Hematopoietic multipotent progenitor cell (in vitro differentiated cells): ENCODE results near the gene PTCHD1. TPM values are rescaled to one million over a fixed set of nuclear protein-coding genes. Genes with fewer than 3 reads are reported as not detected.

ENCODE experiments used
- DNase-seq, 3 donors: peaks; one replicate each; pipeline ENCODE4 v3.0.0-alpha.2; 2011 to 2015; ENCODE audit warnings: low read depth in 2 of 3, low spot score in 2 of 3
- total RNA-seq: library from RNA; depleted of rRNA; stranded (reverse); fragments of >200 nt; gene quantifications from one replicate; pipeline ENCODE4 v1.2.3, GENCODE V29; 2012

The PTCHD1 gene
- total RNA-seq: under 0.01 TPM

- DNase-seq: no peak
These were observed at the start of gene PTCHD1 for GRCh38 chrX:23334848-23335599. Gene PTCHD1 (plus strand): TSS chrX:23334849. CDS start chrX:23334876, 27 bp downstream.

- DNase-seq: no peak
These were observed 47.9 kb upstream of the PTCHD1 start for GRCh38 chrX:23286731-23287130.

DNA sequence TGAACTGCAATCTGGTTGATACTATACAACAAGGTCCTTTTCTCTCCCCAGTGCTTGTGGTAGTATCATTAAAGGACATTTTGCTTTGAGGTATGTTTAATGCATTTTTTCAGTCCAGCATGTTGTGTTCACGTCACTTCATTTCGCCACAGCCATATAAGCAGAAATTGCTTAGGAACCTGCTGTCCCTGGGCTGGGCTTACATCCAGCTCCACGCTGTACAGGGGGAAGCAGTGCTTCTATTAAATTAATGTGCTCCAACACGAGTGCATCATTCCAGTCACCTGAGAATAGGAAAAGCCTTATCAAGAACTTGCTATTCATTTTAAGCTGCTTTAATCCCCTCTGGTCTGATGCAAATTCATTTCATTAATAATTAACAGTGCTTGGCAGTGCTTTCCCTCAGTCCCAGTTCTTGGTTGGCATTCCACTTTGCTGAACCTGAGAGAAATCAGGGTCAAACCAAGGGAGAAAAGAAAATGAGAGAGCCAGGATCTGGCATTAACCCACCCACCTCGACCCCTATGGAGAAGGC lies 47.4 kb upstream of the PTCHD1 start:
- DNase-seq: no peak

GRCh38 chrX:23292354-23292987 lies 42.2 kb upstream of the PTCHD1 start:
- DNase-seq: no peak

DNA sequence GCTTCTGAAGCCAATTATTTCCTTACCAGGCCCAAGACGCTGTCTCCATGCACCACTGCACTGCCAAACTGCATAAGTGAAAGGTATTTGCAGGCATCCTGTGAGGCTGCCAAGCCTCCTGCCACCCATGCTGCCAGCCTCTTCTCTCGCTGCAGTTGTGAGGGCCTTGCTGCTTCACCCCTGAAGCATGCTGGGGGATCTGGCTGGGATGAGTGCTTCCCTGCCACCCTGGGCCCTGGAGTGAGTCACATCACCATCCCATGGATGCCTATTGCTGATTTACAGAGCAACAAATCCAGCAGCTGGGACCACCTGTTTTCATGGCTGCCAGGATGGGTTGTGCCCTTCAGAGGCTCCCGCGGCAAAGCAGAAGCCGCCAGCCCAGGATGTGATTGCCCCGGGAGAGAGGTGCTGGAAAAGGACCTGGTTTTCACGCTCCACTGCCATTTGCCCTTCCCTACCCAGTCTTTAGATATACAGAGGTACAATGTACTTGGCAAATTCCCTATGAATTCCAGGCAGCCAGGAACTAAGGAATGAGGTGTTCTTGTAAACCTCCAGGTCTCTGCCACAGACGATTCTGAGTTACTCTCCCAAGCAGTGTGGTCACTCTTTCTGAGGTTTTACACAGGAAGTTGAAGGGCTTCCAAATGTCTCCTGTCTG lies 41.5 kb upstream of the PTCHD1 start:
- DNase-seq: no peak

- no peak for DNase-seq
These were observed 29.8 kb upstream of the PTCHD1 start for GRCh38 chrX:23304881-23305280.

GRCh38 chrX:23311731-23312130 lies 22.9 kb upstream of the PTCHD1 start:
- DNase-seq: no peak

- DNase-seq: no peak
These were observed 22.5 kb upstream of the PTCHD1 start for GRCh38 chrX:23312136-23312535.

- DNase-seq: peak in 2 of 3 donors; percentile 34 to 57
These were observed 16.6 kb upstream of the PTCHD1 start for GRCh38 chrX:23317799-23318724.

GRCh38 chrX:23327104-23327503 lies 7.5 kb upstream of the PTCHD1 start:
- DNase-seq: peak in 1 of 3 donors; percentile 14

- no peak for DNase-seq
These were observed 2.9 kb upstream of the PTCHD1 start for GRCh38 chrX:23331701-23332100.

DNA sequence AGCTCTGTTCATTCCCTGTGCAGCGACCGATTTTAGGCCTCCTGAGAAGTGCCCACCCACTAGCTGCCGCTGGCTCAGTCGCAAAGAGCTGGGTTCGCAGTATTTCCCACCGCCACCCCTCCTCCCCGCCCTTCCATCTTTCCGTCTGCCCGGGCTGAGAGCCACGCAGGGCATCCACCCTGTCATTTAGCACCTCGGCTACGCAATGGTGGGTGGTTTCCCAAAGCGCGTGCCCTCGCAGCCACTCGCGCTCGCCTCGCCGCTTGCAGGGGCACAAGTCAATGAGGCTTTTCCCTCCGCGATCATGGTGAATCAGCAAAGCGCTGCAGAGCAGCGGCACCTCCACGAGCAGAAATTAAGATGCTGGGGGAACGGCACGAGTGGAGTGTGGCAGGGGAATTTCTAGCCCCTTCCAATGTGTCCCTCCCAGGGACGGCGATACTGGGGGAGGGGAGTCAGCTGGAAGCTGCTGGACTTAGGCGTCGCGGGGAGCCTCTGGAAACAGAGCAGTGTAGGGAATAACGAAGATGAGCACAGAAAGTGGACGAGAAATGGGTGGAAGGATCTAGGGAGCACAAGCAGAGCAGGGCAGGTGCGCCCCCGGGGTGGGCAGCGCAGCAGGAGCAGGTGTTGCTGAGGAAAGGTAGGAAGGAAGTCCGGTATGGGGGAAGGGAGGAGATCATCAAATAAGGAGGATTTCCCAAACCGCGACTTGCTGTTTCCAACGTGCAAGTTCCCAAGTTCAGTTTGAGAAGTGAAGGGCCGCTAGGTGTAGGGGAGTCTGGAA lies 2.4 kb upstream of the PTCHD1 start:
- DNase-seq: peak in 2 of 3 donors; percentile 58 to 59

DNA sequence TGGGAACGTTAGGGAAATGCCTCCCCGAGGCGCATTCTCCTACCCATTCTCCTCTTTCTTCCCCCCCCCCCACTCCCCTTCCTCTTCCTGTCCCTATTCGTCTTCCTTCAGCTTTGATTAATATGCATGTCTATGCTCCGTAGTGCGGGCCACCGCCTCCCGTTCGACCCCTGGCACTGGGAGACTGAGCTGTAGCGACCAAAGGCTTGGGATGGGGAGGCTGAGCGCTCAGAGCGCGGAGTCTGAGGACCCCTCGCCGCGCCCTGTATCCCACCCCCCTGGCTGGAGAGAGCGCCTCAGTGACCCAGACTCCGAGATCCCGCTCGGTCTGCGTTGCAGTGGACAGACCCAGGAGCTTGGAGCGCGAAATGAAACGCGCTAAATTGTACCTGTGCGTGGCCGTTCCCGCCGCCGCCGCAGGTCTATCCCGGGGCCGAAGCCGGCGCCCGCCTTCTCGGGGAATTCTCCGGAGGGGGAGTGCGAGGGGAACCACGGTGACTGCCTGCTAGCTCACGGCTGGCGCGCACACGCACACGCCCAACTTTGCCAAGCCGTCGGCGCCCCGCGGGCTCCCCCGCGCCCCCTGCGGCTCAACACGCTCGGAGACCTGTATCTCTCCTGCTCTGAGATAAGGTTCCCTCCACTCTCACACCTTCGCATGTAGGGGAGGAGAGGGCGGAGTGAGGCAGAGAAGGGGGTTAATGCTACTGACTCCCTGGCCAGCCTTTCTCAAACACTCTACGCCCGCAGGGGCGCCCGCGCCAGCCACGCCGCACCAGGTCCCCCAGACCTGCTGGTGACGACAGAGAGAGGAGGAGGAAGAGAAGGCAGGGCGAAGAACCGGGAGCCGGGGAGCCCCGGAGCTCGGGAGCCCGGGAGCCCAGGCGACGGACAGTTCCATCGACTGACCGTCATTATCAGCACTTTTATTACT lies 1.5 kb upstream of the PTCHD1 start:
- DNase-seq: peak in 1 of 3 donors; percentile 16

DNA sequence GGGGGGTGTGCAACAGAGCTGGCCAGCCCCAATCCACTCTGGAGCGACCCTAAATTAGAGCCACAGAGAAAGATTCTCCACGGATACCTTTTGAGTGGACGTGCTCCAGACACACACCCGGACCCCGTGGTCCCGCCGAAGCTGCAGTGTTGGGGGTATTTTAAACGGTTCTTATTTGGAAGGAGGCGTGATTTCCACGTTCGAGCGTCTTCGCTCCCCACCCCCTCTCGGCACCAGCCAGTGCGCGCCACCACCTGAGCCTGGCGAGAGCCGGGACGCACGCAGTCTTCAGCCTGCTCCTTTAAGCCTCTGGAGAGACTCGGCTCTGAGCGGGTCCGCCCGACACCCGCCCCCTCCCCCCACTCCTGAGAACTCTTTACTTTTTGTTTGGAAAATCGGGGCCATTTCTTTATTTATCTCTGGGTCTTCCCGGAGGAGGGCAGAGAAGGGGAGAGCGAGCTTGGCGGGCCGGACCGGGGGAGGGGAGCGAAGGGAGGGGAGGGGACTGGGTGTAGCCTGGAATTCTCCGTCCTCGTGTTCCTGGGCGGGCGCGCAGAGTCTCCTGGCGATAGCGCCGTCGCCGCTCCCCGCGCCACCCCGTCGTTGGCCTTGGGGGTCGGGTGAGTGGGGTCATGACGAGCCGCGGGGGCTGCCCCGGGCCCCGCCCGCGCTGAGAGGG lies 668 bp upstream of the PTCHD1 start:
- no peak for DNase-seq

DNA sequence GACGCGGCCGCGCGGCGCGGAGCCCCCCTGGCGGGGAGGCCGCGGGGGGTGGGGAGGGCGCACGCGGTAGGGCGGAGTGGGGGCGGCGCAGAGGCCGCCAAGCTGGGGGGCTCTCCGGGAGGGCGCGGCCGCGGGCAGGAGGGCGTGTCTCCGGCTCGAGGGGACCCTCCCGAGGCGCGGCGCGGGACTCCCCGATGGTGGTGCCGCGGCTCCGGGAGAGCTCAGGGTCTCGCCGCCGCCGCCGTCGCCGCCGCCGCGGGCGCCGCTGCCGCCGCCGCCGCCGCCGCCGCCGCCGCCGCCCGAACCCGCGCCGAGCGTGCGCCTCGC lies 165 bp upstream of the PTCHD1 start:
- no peak for DNase-seq

DNA sequence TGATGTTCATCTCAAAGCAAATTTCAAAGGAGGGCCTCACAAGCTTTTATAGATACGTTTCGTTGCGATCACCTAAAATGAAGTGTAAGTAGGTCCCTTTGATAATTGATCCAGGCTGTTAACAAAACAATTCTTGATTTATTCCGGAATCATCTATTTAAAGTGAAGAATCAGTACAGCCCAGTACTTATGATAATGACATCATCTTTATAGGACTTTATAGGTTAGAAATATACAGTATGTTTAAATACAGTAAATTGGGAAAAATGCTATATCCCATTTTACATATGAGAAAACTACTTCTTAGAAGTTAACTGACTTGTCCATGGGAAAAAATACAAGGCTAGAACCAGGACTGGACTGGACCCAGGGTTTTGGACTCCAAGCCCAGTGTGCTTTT lies 3.7 kb downstream of the PTCHD1 start:
- DNase-seq: no peak

DNA sequence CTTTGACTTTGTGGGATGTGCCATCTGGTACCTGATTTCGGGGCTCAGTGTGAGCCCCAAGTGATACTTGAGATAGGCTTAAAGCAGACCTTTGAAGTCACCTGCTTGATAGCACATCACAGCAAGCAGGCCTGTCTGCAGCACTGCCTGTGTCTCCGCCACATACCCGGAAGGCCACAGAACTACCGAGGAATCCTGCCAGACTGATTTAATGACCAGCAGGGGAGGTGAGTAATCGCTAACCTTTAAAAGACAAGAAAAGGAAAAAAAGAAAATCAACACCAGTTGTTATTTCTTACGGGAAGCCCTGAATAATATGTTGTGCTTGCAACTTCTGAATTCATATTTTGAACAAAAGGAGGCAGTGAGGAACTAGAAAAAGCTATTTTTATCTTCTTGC lies 6.8 kb downstream of the PTCHD1 start:
- no peak for DNase-seq

GRCh38 chrX:23344238-23344903 lies 9.7 kb downstream of the PTCHD1 start:
- DNase-seq: no peak
